ENCODE measurements around the gene TMEM14A. TPM values are rescaled to one million over a fixed set of nuclear protein-coding genes. Genes with fewer than 3 reads are reported as not detected.

TMEM14A gene
- total and polyA plus RNA-seq, 2 of the 8 experiments (the other 6 are each of a cell fraction or from before 2014, with no cell fraction given): 11.1 to 11.2 TPM

- no peak overlapping the region for H3K18ac ChIP-seq (ENCODE audit: extremely low read depth, low read length)
- no peak overlapping the region for H3K14ac ChIP-seq (ENCODE audit: insufficient read length)
- no peaks in the 10 kb centered on the region for H3K9me3 ChIP-seq (ENCODE audit: insufficient read depth in 2 of 2, low read depth in 1 of 2, low read length in 1 of 2)
- no peaks in the 10 kb centered on the region for H4K20me1 ChIP-seq (replicated peaks in 1 of 2; ENCODE audit: control insufficient read depth in 1 of 2, insufficient read depth in 2 of 2, low read length in 2 of 2)
- no peak overlapping the region for H3K4ac ChIP-seq (replicated peaks; ENCODE audit: insufficient read length, low read depth, low read length)
- FAIRE-seq: no peak
- H3K36me3 ChIP-seq (ENCODE audit: control insufficient read depth in 2 of 4, insufficient read depth in 4 of 4, low read length in 3 of 4): no peaks in the 10 kb centered on the region
- H2BK20ac ChIP-seq (ENCODE audit: low read length): no peak overlapping the region
- H2AK5ac ChIP-seq (ENCODE audit: low read depth, low read length): no peak overlapping the region
- peaks cover 0 to 2% (median under 1%) of the 10 kb centered on the region in 4 experiments; a peak in 1 of 7 replicates for H3K4me1 ChIP-seq (replicated peaks in 1 of 4; ENCODE audit: control insufficient read depth in 3 of 4, insufficient read depth in 4 of 4, low read length in 3 of 4)
- no peaks in the 10 kb centered on the region for H3K27me3 ChIP-seq (replicated peaks in 1 of 4; ENCODE audit: control insufficient read depth in 3 of 4, extremely low read depth in 1 of 4, insufficient read depth in 3 of 4, low read length in 3 of 4)
- H4K5ac ChIP-seq (ENCODE audit: insufficient read length, low read depth, low read length): no peak overlapping the region
- H3K4me3 ChIP-seq (ENCODE audit: extremely low read depth in 1 of 4, insufficient read depth in 2 of 4, low read depth in 3 of 4, low read length in 4 of 4): no peak overlapping the region
- H3K56ac ChIP-seq (replicated peaks; ENCODE audit: insufficient read length, low read depth, low read length): no peak overlapping the region
- H3K23me2 ChIP-seq (ENCODE audit: low read depth, low read length): no peaks in the 10 kb centered on the region; the same call in 1 of the 2 replicates
- POLR2A ChIA-PET (ENCODE audit: partially characterized antibody): no interaction called here
- 85% methylated on average over 2 of the region's 2 CpGs; no CpG with 5 or more reads in 1 of the 2 experiments for WGBS, 2 experiments (ENCODE audit: extremely low coverage in 1 of 2, insufficient coverage in 1 of 2, insufficient read length in 1 of 2, insufficient replicate concordance in 2 of 2, low coverage in 1 of 2, low lambda C conversion rate in 2 of 2, missing lambda C conversion rate in 1 of 2)
- no peak overlapping the region for H2BK5ac ChIP-seq (ENCODE audit: low read depth, low read length)
- no peak overlapping the region for H3K4me2 ChIP-seq (ENCODE audit: insufficient read depth in 1 of 2, low read depth in 2 of 2, low read length in 2 of 2)
- H2BK15ac ChIP-seq (ENCODE audit: low read length): no peak overlapping the region
- no peaks in the 10 kb centered on the region for H3K79me2 ChIP-seq (ENCODE audit: control insufficient read depth in 1 of 2, insufficient read depth in 2 of 2, low read length in 2 of 2)
- no peak overlapping the region for H2BK12ac ChIP-seq (ENCODE audit: low read depth, low read length)
- H3K27ac ChIP-seq (ENCODE audit: low read depth, low read length): no peak overlapping the region
- no peak overlapping the region for H4K91ac ChIP-seq (replicated peaks; ENCODE audit: insufficient read length, low read length)
- no peaks in the 10 kb centered on the region for H3K79me1 ChIP-seq (ENCODE audit: low read depth, low read length)
- H3K23ac ChIP-seq (ENCODE audit: insufficient read length): no peak overlapping the region
- no peak overlapping the region for H4K8ac ChIP-seq (ENCODE audit: extremely low read depth, insufficient read depth, low read length)
- CTCF ChIA-PET (ENCODE audit: partially characterized antibody): interaction anchor here (0.6 to 6.3 kb wide), 4 partner anchors 12 to 189 kb away, joined by 3 to 36 read pairs (median 4); partner anchors contain the start of gene TRAM2
- H3K9ac ChIP-seq (replicated peaks in 1 of 4; ENCODE audit: extremely low read depth in 1 of 4, low read depth in 3 of 4, low read length in 3 of 4): no peak overlapping the region
- DNase-seq (ENCODE audit: low read depth in 1 of 2, low spot score in 2 of 2): no peak
- H2BK120ac ChIP-seq (replicated peaks; ENCODE audit: low read depth, low read length): no peak overlapping the region
- H2AFZ ChIP-seq (ENCODE audit: low read length): no peak overlapping the region
- TF ChIP-seq SP4 (IDR thresholded peaks at IDR 0.05; ENCODE audit: low read length) (no peak), CREB1 (IDR thresholded peaks at IDR 0.05) (no peak), TBP (IDR thresholded peaks at IDR 0.05; ENCODE audit: low read depth, low read length) (no peak), CTBP2 (IDR thresholded peaks at IDR 0.05; ENCODE audit: borderline replicate concordance, insufficient read depth, insufficient read length, low read length) (no peak), CHD1 (IDR thresholded peaks at IDR 0.05; ENCODE audit: low read depth, low read length) (no peak), TCF12 (IDR thresholded peaks at IDR 0.05; ENCODE audit: low read depth, low read length) (no peak), SUZ12 (IDR thresholded peaks at IDR 0.05; ENCODE audit: low read length) (no peak), RFX5 (IDR thresholded peaks at IDR 0.05; ENCODE audit: borderline replicate concordance, low read depth, low read length) (no peak), FOSL1 (IDR thresholded peaks at IDR 0.05; ENCODE audit: insufficient read depth, low read depth, low read length) (no peak), GABPA (IDR thresholded peaks at IDR 0.05; ENCODE audit: borderline replicate concordance, insufficient read depth, low read length) (no peak), POLR2A (IDR thresholded peaks at IDR 0.05; ENCODE audit: control extremely low read depth in 1 of 2, low read depth in 2 of 2, low read length in 2 of 2) (no peak), SIN3A (conservative IDR thresholded peaks at IDR 0.05 in 1 of 2, IDR thresholded peaks at IDR 0.05 in 1 of 2; ENCODE audit: low read depth in 1 of 2, low read length in 2 of 2) (no peak), SIX5 (IDR thresholded peaks at IDR 0.05; ENCODE audit: low read depth, low read length) (no peak), EZH2 (IDR thresholded peaks at IDR 0.05; ENCODE audit: low read depth, low read length, severe bottlenecking) (no peak), BRCA1 (IDR thresholded peaks at IDR 0.05; ENCODE audit: low read depth, low read length) (no peak)
Measured at GRCh38 chr6:52639493-52639892, 31.4 kb upstream of the TMEM14A start.
